ENCODE data around the gene CCDC158.

DNA sequence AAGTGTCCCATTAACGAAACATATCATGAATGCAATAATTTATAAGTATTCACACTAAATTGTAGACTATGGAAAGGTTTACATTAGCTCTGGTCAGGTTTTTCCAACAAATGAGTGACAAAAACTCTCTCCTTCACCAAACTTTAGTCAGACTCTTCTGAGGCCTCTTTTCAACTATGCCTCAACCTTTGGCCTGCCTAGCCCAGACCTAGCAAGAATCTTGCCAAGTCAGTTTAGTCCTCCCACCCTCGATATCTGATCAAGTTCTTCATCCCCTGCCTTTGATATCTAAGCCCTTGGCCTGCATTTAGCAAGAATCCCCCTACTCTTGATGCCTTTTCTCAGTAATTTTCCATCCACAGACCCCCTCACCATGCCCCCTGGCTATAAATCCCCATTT is 37.9 kb downstream of the CCDC158 start:
- TF ChIP-seq CTCF (IDR thresholded peaks at IDR 0.05), result no peak
- TF ChIP-seq POLR2A (IDR thresholded peaks at IDR 0.05), result no peak
- no peak for TF ChIP-seq POLR2AphosphoS5 (IDR thresholded peaks at IDR 0.05)

Data from gastroesophageal sphincter (tissue), 3 donors.